GM21515 (cell line): ENCODE measurements around the gene EME2.
"Not testable (repeated sequence)": the region's sequence is repeated elsewhere in the genome, so short reads cannot be mapped to it uniquely, and the experiment has no call there.

ENCODE experiments used
- ATAC-seq: cut with Tn5 transposase; IDR thresholded peaks from one replicate; pipeline ENCODE4 v1.9.1; 2021; ENCODE audit not compliant: unreplicated experiment

EME2 gene, protein sequence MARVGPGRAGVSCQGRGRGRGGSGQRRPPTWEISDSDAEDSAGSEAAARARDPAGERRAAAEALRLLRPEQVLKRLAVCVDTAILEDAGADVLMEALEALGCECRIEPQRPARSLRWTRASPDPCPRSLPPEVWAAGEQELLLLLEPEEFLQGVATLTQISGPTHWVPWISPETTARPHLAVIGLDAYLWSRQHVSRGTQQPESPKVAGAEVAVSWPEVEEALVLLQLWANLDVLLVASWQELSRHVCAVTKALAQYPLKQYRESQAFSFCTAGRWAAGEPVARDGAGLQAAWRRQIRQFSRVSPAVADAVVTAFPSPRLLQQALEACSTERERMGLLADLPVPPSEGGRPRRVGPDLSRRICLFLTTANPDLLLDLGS

DNA sequence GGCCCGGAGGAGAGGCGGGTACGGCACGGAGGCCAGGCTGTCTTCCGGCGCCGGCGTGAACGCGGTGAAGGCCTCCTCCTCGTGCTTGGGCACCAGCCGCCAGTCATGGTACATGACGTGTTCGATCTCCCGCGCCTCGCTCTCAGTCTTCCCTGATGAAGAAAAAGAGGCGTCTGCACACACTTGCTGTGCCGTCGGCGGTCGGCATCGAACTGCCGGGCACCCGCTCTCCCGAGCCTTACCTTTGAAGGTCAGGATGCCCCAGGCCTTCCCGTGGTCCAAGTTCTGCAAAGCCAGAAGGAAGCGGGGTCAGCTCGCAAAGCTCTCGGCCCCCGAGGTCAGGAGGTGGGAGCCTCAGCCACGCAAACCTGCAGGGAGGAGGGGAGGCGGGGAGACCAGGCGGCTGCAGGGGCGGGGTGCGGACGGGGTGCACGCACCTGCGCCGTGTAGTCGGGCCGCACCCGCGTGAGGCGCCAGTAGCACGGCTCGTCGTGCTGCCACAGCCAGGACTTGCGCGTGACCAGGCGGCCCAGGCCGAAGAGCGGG lies at the start of gene EME2:
Gene EME2 (plus strand): TSS at position 449 of the 546 bp plus-strand sequence. CDS start 418 bp downstream, outside the sequence.
- peak; percentile 9 for ATAC-seq

DNA sequence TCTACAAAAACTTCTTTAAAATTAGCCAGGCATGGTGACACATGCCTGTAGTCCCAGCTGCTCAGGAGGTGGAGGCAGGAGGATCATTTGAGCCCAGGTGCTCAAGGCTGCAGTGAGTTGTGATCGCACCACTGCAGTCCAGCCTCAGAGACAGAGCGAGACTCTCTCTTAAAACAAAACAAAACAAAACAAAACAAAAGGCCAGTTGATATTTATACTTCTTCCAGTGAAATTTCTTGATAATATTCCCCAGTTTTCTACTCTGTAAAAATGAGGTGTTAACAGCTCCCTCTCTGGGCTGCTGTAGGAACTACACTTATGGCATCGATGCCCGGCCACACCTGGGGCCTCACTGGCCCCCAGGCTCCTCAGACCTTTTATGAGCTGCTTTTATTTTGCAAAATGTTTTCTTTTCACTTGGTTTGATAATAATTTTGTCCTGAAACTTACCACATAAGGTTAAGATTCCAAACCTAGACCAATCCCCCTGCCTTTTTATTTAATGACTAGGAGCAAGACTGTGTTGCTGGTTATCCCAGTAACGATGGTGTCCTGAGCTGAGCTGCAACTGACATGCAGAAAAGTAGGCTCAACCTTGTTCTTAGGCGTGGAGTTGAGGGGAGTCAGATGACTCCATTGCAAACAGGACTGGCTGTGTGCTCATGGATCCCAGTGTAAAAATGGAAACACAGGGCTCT lies 49.0 kb upstream of the EME2 start:
- ATAC-seq: no peak

DNA sequence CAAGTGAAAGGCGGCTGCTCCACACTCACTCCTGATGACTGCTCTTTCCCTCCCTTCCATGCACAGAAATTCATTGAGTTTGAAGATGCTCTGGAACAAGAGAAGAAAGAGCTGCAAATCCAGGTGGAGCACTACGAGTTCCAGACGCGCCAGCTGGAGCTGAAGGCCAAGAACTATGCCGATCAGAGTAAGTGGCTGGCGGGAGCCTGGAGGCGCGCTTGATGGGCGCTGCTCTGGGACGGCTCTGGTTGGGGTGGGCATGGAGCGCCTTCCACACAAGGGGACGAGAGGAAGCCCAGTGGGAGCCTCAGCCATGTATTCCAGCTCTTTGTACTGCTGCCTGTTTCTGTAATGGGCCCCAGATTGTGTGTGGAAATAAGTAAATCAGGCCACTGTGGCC lies 48.1 kb upstream of the EME2 start:
- ATAC-seq: no peak

DNA sequence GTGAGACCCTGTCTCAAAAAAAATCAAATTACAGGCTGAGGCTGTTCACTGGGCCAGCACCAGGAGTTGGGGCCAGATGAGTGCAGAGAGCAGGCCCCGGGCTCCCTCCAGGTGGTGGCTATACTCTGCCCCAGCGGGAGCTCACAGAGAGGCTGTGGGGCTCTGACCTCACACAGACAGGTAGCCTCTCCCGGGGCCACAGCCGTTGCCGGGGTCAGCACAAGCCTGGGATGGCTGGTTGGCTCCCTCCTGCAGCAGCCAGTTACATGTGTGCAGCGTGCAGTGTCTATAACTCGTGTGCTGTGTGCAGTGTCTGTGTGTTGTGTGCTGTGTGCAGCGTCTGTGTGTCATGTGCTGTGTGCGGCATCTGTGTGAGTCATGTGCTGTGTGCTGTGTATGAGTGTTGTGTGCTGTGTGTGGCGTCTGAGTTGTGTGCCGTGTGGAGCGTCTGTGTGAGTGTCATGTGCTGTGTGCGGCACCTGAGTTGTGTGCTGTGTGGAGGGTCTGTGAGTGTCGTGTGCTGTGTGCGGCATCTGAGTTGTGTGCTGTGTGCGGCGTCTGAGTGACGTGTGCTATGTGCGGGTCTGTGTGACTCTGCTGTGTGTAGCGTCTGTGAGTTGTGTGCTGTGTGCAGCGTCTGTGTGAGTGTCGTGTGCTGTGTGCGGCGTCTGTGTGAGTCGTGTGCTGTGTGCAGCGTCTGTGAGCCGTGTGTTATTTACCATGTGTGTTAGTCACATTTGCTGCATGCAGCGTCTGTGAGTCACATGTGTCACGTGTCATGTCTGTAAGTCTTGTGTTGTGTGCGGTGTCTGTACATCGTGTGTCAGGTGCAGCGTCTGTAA lies 45.7 kb upstream of the EME2 start:
- no peak for ATAC-seq

DNA sequence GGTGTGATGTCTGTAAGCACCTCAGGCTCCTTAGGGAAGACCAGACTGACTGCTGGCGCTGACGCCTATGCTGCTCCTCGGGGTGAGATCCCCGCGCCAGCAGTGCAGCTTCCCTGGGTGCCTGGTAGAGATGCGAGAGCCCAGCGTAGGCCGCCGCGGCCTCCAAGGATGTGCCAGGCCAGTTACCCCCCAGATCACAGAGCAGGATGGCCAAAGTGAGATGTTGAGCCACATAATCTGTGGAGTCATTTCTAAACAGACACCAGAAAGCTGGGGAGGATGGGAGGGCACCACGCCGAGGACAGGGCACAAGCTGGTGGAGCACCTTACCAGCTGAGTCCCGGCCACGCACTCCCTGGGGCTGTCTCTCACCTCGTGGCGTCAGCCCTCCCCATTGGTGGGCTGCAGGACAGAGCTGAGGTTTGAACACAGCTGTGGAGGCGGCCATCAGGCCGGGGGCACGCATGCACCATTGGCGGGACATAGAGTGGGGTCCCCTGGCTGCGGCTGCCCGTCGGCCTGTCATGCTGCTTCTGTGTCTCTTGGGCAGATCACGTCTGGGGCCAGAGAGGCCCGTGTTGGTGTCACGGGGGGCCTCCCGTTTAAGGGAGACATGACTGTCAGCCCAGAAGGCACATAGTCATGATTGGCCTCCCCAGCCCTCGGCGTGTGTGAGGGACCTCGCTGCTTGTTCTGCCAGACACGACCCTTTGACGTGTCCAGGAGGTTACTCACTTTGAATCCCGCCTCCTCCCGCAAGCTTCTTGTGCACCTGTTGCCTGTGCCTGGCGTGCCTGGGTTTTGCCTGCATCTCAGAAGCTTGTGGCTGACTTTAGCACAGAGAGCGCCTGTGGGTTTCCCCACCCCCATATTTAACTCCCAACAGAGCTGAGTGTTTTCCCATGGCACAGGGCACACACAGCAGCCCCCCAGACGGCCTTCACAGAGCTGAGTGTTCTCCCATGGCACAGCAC lies 44.7 kb upstream of the EME2 start:
- no peak for ATAC-seq

DNA sequence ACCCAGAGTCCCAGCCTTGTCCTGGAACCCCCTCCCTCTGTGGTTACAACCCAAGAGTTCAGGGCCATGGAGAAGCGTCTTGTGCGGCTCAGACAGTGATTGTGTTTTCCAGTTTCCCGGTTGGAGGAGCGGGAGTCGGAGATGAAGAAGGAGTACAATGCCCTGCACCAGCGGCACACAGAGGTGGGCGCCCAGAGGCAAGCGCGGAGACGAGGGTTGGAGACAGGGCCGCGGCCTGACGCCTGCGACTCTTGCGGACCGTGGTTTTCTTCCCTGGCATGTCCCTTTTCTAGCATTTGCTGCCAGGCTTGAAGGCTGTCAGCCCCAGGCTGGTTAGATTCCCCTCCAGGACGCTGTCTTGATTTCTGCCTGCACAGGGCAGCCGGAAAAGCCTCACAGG lies 43.6 kb upstream of the EME2 start:
- ATAC-seq: no peak

DNA sequence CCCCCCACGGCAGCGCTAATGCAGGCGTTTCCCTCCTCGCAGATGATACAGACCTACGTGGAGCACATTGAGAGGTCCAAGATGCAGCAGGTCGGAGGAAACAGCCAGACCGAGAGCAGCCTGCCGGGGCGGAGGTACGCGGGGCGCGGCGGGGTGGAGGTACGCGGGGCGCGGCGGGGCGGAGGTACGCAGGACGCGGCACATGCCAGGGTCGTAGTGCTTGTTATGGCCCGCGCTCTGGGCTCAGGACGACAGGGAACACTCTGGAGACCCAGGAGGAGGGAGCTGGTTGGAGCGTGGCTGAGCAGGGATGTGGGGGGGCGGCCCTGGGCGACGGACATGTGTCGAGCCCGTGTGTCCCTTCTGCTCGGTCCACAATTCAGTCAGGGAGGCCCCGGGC lies 43.2 kb upstream of the EME2 start:
- no peak for ATAC-seq

DNA sequence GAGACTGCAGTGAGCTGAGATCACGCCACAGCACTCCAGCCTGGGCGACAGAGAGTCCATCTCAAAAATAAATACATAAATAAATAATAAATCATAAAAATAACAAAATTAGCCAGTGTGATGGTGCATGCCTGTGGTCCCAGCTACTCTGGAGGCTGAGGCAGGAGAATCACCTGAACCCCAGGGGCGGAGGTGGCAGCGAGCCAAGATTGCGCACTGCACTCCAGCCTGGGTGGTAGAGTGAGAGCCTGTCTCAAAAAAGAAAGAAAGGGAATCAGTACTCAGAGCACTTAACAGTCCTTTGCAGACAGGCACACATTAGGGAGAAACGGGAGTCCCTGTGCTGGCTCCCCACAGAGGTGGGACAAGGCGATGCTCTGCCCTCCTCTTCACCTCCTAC lies 41.5 kb upstream of the EME2 start:
- ATAC-seq: no peak

DNA sequence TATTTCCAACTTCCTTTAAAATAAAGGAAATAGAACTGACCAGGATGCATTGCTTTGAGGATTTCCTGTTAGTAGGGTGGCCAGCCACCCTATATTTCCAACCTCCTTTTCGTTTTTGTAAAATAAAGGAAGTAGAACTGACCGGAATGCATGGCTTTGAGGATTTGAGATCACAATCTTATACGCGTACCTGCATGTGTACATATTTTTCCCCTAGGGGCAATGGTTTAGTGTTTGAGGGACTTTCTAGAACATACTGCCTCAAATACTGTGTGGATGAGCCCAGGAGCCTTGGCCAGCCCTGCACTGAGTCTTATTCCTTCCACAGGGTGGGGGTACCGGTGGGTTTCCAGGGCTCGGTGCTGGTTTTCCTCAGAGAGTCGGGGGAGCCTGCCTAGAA lies 41.0 kb upstream of the EME2 start:
- ATAC-seq: no peak

DNA sequence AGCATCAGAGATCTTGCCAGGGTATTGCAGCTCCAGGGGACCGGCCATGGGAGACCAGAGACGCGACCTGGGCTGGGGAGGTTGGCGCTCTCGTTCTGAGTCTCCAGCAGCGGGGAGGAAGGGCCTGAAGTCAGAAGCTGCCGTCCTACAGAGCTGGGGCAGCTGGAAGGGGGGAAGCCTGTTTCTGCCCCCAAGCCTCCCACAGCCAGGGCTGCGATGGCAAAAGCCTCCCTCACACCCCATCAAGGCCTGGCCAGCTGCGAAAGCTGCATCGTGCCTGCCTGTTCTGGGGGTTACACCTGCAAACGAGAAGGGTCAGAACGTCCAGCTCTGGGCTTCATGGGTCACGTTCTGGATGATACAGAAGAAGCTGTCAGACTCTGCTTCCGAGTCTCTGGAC lies 40.5 kb upstream of the EME2 start:
- no peak for ATAC-seq

DNA sequence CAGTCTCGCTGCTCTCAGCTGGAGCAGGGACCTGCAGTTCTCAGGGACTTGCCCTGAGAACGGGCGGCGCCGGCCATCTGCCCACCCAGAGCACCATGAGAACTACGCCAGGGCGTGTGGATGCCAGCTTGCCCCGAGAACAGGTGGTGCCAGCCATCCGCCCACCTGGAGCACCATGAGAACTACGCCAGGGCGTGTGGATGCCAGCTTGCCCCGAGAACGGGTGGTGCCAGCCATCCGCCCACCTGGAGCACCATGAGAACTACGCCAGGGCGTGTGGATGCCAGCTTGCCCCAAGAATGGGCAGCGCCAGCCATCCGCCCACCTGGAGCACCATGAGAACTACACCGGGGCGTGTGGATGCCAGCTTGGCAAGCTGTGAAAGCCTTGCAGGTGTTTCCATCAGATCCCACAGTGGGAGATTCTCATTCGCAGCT lies 40.0 kb upstream of the EME2 start:
- ATAC-seq: not testable (repeated sequence)

DNA sequence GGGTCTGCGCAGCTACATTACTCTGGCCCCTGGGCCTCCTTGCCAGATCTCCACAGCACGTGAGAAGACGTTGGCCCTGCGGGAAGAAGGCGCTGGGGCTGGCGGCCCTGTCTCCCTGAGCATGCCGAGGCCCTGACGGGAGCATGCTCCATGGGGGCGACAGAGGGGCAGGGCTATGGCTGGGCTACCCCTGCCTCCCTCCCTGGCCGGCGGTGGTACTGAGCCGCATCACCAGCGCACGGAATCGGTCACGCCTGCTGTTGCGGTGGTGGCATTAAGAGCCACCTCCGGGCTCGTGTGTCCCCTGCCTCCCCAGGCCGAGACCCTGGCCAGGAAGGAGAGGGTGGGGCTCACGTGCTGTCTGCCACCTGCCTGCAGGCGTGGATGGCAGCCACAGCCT lies 38.5 kb upstream of the EME2 start:
- ATAC-seq: no peak

DNA sequence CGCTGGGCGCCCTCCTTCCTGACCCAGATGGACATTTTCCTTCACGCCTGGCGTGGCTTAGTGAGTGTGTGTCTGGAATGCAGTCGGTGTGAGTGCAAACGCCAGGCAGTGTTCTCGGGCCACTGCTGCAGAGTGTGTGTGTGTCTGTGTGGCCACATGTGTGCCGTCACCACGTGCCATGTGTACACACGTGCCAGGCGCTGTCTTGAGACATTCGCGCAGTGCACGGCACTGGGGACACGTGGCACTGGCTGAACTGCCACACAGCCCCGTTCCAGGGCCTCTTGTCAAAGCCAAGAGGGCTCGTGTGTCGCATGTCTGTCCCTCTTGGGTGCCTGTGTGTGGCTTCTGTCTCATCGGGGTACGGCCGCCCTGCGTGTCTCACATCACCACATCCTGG lies 37.8 kb upstream of the EME2 start:
- no peak for ATAC-seq

DNA sequence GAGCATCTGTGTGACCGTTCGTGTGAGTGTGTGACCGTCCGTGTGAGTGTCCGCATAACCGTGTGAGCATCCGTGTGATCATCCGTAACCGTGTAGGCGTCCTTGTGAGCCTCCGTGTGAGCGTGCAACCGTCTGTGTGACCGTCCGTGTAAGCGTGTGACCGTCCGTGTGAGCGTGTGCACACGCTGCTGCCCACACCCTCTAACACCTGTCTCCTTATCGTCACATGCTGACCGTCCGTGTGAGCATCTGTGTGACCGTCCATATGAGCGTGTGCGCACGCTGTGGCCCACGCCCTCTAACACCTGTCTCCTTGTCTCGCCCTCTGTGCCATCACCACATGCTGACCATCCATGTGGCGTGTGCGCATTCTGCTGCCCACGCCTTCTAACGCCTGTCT lies 32.4 kb upstream of the EME2 start:
- ATAC-seq: no peak

DNA sequence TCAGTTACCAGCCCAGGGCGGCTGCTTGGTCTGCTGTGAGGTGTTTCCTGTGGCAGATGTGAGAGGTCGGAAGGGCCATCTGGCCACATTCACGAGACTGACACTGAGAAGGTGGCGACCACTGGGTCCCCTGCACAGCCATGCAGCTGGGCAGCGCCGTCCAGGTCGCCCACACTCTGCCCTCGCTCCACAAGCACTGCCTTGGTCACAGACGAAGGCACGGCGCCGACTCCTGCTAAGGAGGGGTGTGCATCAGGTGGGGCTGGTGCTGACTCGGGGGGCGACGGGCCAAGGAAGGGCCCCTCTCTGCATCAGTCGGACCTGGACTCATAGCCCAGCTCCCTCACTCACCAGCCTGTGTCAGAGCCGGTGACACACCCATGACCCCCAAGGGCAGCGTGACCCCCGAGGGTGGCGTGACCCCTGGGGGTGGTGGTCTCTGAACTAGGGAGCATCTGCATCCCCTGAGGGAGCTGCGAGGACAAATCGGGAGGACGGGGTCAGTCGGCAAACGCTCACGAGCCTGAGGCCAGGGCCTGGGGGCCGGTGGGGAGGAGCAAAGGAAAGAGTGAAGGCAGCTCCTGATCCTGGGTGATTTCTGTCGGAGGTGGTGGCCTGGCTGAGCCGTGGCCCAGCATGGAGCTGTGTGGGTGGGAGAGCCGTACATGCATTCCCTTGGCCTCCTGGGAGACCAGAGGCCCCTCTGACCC lies 31.7 kb upstream of the EME2 start:
- no peak for ATAC-seq

DNA sequence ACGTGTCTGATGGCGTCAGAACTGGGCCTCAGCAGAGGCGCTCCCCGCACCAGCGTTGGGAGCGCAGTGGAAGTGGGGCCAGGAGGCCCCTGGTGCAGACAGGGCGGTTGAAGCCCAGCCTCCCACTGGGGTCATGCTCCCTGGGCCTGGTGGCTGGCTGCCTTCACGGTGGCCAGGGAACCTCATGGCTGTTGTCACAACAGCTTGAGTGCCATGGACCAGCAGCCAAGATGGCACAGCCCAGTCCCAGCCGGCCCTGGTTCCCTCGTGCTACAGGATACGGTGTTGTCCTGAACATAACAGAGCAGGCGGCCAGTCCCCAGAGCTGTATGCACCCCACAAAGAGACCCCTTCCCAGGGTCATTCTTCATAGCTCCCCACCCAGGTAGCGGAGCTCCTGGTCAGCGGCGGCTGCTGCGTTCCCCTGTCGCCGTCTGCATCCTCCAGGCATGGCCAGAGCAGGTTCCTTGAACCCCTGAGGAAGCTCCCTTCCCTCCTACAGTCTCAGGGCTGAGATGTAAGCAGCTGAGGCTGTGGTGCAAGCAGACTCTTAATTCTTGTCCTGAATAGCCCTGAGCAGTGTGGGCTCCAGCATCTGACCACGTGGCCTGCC lies 31.0 kb upstream of the EME2 start:
- no peak for ATAC-seq

DNA sequence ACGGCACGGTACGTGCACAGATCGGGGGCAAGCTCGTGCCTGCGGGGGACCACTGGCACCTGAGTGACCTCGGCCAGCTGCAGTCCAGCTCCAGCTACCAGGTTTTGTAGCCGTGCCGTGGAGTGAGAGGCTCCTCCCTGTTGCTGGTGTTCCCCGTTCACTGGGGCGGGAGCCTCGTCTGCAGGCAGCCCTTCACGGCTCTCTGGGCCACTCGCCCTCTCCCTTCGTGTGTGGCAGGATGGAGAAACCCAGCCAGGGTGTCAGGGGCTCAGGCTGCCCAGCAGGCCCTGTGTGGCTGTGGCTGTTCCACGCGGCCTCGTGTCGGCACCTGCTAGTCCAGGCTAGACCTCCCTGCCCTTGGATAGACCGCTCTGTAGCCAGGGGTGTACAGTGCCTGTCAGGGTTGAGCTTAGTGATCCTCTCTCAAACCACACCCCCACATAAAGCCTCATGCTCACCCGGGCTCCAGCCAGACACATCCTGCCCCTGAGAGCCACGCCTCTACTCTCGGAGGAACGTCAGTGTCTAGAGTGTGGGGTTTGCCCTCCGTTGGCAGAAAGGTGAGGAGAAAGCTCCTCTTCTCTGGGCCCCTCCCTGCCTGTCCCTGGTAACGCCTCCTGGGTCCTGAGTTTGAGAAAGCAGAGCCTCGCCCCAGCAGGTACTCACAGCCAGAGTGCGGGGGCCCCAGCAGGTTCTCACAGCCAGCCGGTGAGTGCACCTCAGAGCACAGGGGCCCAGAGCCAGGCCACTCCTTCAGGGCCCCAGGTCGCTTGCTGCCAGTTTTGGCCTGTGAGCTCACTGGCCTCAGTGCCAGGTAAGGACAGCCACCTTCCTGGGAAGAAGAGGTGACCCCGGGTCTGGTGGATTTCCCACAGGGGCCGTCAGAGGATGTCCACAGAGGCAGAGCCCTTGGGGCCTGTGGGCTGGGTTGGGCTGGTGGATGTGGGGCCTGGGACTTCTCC lies 29.0 kb upstream of the EME2 start:
- no peak for ATAC-seq

DNA sequence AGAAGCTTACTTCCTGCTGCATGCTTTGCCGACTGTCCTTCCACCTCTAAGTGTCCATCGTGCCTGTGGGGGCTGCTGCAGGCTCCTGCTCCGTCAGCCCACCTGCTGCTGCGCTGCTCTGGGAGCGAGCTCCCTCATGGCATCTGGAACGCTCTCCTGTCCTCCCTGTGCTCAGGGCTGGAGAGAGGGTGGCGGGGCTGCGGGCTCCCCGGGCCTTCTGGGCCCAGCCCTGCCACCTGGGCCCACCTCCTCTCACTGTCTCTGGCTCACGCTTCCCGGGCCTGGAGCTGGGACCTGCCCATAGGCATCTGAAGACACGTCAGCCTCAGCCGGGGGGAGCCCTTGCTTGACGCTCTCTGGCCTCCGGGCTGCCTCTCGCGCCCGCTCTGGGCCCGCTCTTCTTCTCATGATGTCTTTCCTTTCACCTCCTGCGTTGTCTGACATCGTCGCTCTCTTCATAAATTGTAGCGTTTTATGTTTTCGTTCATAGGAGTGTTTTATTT lies 28.2 kb upstream of the EME2 start:
- ATAC-seq: no peak
